ENCODE results near the gene SNRPA. TPM values are rescaled to one million over a fixed set of nuclear protein-coding genes. Genes with fewer than 3 reads are reported as not detected.

SNRPA gene
- total and polyA plus RNA-seq, 2 of the 13 experiments (the other 11 are each of a cell fraction or from before 2014, with no cell fraction given) = 59.6 to 162 TPM

GRCh38 chr19:40797963-40798682, 47.1 kb downstream of the SNRPA start (continued):
- TF ChIP-seq ASH2L (IDR thresholded peaks at IDR 0.05; ENCODE audit: insufficient read length, low read depth, low read length) (peak; percentile 51), ZNF7 (CRISPR knock-in tag; IDR thresholded peaks at IDR 0.05) (no peak), ZFP62 (CRISPR knock-in tag; IDR thresholded peaks at IDR 0.05) (no peak), ZEB1 (IDR thresholded peaks at IDR 0.05; ENCODE audit: insufficient replicate concordance, low read depth) (peak; percentile 37), MAF1 (CRISPR knock-in tag; IDR thresholded peaks at IDR 0.05; ENCODE audit: borderline replicate concordance) (peak; percentile 42; the same call in 1 of the 2 replicates), TCF12 (IDR thresholded peaks at IDR 0.05) (no peak), TCF12 (CRISPR knock-in tag; IDR thresholded peaks at IDR 0.05) (peak; percentile 44; the same call in 1 of the 2 replicates), FOXM1 (CRISPR knock-in tag; IDR thresholded peaks at IDR 0.05) (no peak), TRIM22 (IDR thresholded peaks at IDR 0.05) (no peak), SCMH1 (CRISPR knock-in tag; IDR thresholded peaks at IDR 0.05; ENCODE audit: borderline replicate concordance) (no peak), NONO (IDR thresholded peaks at IDR 0.05) (no peak), NONO (CRISPR knock-in tag; conservative IDR thresholded peaks at IDR 0.05) (no peak), THAP8 (CRISPR knock-in tag; IDR thresholded peaks at IDR 0.05; ENCODE audit: borderline replicate concordance) (no peak), ZNF782 (CRISPR knock-in tag; IDR thresholded peaks at IDR 0.05; ENCODE audit: borderline replicate concordance) (no peak; the same call in 1 of the 2 replicates), NAIF1 (CRISPR knock-in tag; IDR thresholded peaks at IDR 0.05; ENCODE audit: borderline replicate concordance) (no peak), HOXA7 (CRISPR knock-in tag; IDR thresholded peaks at IDR 0.05) (no peak), RCOR2 (CRISPR knock-in tag; IDR thresholded peaks at IDR 0.05) (0 out of 2 replicates have a peak, but pooled peaks have one; percentile 27), ZNF570 (CRISPR knock-in tag; IDR thresholded peaks at IDR 0.05; ENCODE audit: borderline replicate concordance) (no peak), CEBPB (IDR thresholded peaks at IDR 0.05; ENCODE audit: borderline replicate concordance, low read depth, low read length) (peak; percentile 95), TBX3 (IDR thresholded peaks at IDR 0.05; ENCODE audit: borderline replicate concordance) (no peak), PLRG1 (conservative IDR thresholded peaks at IDR 0.05) (no peak), ZNF296 (CRISPR knock-in tag; conservative IDR thresholded peaks at IDR 0.05) (no peak), CEBPZ (IDR thresholded peaks at IDR 0.05; ENCODE audit: low read length) (no peak), PHB2 (IDR thresholded peaks at IDR 0.05; ENCODE audit: partially characterized antibody) (no peak), ZNF674 (CRISPR knock-in tag; IDR thresholded peaks at IDR 0.05; ENCODE audit: low read depth) (no peak), ZSCAN29 (CRISPR knock-in tag; conservative IDR thresholded peaks at IDR 0.05) (no peak)

Measured in HepG2 (cell line).